Neural progenitor cell (in vitro differentiated cells): ENCODE data around the gene COG4. TPM values are rescaled to one million over a fixed set of nuclear protein-coding genes. Genes with fewer than 3 reads are reported as not detected.
"Not testable (repeated sequence)": the region's sequence is repeated elsewhere in the genome, so short reads cannot be mapped to it uniquely, and the experiment has no call there.

ENCODE experiments used
- DNase-seq: peaks from one replicate; pipeline ENCODE4 v3.0.0-alpha.2; 2016; ENCODE audit warnings: low spot score
- H2AFZ ChIP-seq: fragments of 200-600 bp; sonication (generic); replicated peaks from 2 replicates; pipeline ENCODE4 v1.6.1; 2016; ENCODE audit warnings: antibody characterized with exemption
- H3F3A ChIP-seq: fragments of 200-600 bp; sonication (generic); 2 replicates; pipeline ENCODE4 v1.6.1; 2016; ENCODE audit warnings: antibody characterized with exemption, low read depth
- H3K27ac ChIP-seq: fragments of 200-600 bp; sonication (generic); 2 replicates; pipeline ENCODE4 v1.5.1; 2016; ENCODE audit warnings: mild to moderate bottlenecking
- H3K27me3 ChIP-seq: fragments of 200-600 bp; sonication (generic); 2 replicates; pipeline ENCODE4 v1.6.1; 2016; ENCODE audit warnings: mild to moderate bottlenecking, moderate library complexity
- H3K36me3 ChIP-seq: fragments of 200-600 bp; sonication (generic); 2 replicates; pipeline ENCODE4 v1.5.1; 2016
- H3K4me1 ChIP-seq: fragments of 200-600 bp; sonication (generic); 2 replicates; pipeline ENCODE4 v1.6.1; 2016; ENCODE audit warnings: mixed run types
- H3K4me2 ChIP-seq: fragments of 200-600 bp; sonication (generic); 2 replicates; pipeline ENCODE4 v1.6.1; 2016
- H3K4me3 ChIP-seq: fragments of 200-600 bp; sonication (generic); 2 replicates; pipeline ENCODE4 v1.5.1; 2016
- H3K79me2 ChIP-seq: fragments of 200-600 bp; sonication (generic); 2 replicates; pipeline ENCODE4 v1.6.1; 2016; ENCODE audit warnings: low read depth
- H3K9ac ChIP-seq: fragments of 200-600 bp; sonication (generic); 2 replicates; pipeline ENCODE4 v1.6.1; 2016
- H3K9me3 ChIP-seq: fragments of 200-600 bp; sonication (generic); 2 replicates; pipeline ENCODE4 v1.5.1; 2016; ENCODE audit warnings: low read depth
- H4K20me1 ChIP-seq: fragments of 200-600 bp; sonication (generic); 2 replicates; pipeline ENCODE4 v1.6.1; 2016; ENCODE audit warnings: low read depth
- H3K27ac Mint-ChIP-seq: 3 replicates; pipeline ENCODE4 v1.8.0; 2021; ENCODE audit warnings: mixed read lengths
- H3K27me3 Mint-ChIP-seq: 2 replicates; pipeline ENCODE4 v1.8.0; 2022; ENCODE audit warnings: low read depth, mild to moderate bottlenecking, inconsistent platforms, moderate library complexity, mixed read lengths; ENCODE audit not compliant: insufficient read depth
- H3K36me3 Mint-ChIP-seq: 3 replicates; pipeline ENCODE4 v1.8.0; 2021; ENCODE audit warnings: mixed read lengths
- H3K4me1 Mint-ChIP-seq: 3 replicates; pipeline ENCODE4 v1.8.0; 2021; ENCODE audit warnings: mixed read lengths
- H3K4me3 Mint-ChIP-seq: 3 replicates; pipeline ENCODE4 v1.8.0; 2021; ENCODE audit warnings: mild to moderate bottlenecking, moderate library complexity, mixed read lengths
- H3K9me3 Mint-ChIP-seq: 3 replicates; pipeline ENCODE4 v1.8.0; 2020; ENCODE audit warnings: mixed read lengths
- CTCF ChIP-seq: fragments of 200-600 bp; sonication (generic); IDR thresholded peaks from 2 replicates; pipeline ENCODE4 v1.5.1; 2017; ENCODE audit warnings: antibody characterized with exemption, mild to moderate bottlenecking
- EZH2 ChIP-seq: fragments of 200-600 bp; sonication (generic); IDR thresholded peaks from 2 replicates; pipeline ENCODE4 v1.6.1; 2017; ENCODE audit warnings: antibody characterized with exemption, mild to moderate bottlenecking, moderate library complexity
- EZH2phosphoT487 ChIP-seq: fragments of 200-600 bp; sonication (generic); IDR thresholded peaks from 2 replicates; pipeline ENCODE4 v1.6.1; 2017; ENCODE audit warnings: antibody characterized with exemption
- total RNA-seq: library from RNA; depleted of rRNA; stranded (reverse); fragments of >200 nt; gene quantifications from 2 replicates; pipeline ENCODE4 v1.2.3, GENCODE V29; 2015; ENCODE audit warnings: low replicate concordance

COG4 gene
- total RNA-seq, 1 donor from 2014 or later, result 62.4 TPM

GRCh38 chr16:70534971-70535370 is 11.6 kb upstream of the COG4 start:
- Mint-ChIP-seq H3K4me1 (no peaks in the 10 kb centered on the region), H3K27ac (no peak overlapping the region), H3K27me3 (peaks cover 2% of the 10 kb centered on the region), H3K9me3 (no peaks in the 10 kb centered on the region), H3K4me3 (no peak overlapping the region), H3K36me3 (peaks cover 46% of the 10 kb centered on the region)
- Histone ChIP-seq H3K79me2 (peaks cover 99% of the 10 kb centered on the region), H3K27me3 (no peaks in the 10 kb centered on the region), H3K4me1 (no peaks in the 10 kb centered on the region), H3K9me3 (no peaks in the 10 kb centered on the region), H2AFZ (no peak overlapping the region), H3K36me3 (peaks cover 66% of the 10 kb centered on the region), H3K4me3 (no peak overlapping the region), H4K20me1 (peaks cover 88% of the 10 kb centered on the region), H3K4me2 (no peak overlapping the region), H3K27ac (no peak overlapping the region), H3K9ac (no peak overlapping the region), H3F3A (peaks cover 46% of the 10 kb centered on the region)
- no peak for DNase-seq
- TF ChIP-seq EZH2phosphoT487, result no peak
- no peak for TF ChIP-seq CTCF
- no peak for TF ChIP-seq EZH2

- Histone ChIP-seq H4K20me1 (peaks cover 93% of the 10 kb centered on the region), H3K79me2 (peaks cover 99% of the 10 kb centered on the region)
Observed at GRCh38 chr16:70529954-70530353, 6.6 kb upstream of the COG4 start.

GRCh38 chr16:70529051-70529777 is 5.9 kb upstream of the COG4 start:
- Histone ChIP-seq H3K79me2 (peaks cover 99% of the 10 kb centered on the region), H3K4me3 (no peak overlapping the region), H3K4me1 (peaks cover 22% of the 10 kb centered on the region), H2AFZ (no peak overlapping the region), H3K36me3 (peaks cover 56% of the 10 kb centered on the region), H3K9me3 (no peaks in the 10 kb centered on the region), H3K9ac (no peak overlapping the region), H3K4me2 (peak overlapping the region; percentile 8), H3K27me3 (no peaks in the 10 kb centered on the region), H3F3A (peaks cover 55% of the 10 kb centered on the region), H4K20me1 (peaks cover 89% of the 10 kb centered on the region), H3K27ac (no peak overlapping the region)
- H3K4me1 Mint-ChIP-seq, result peaks cover 28% of the 10 kb centered on the region
- TF ChIP-seq EZH2phosphoT487, result no peak
- TF ChIP-seq CTCF, result peak; percentile 60
- TF ChIP-seq EZH2, result no peak
- H3K27me3 Mint-ChIP-seq, result peaks cover 2% of the 10 kb centered on the region
- H3K9me3 Mint-ChIP-seq, result no peaks in the 10 kb centered on the region
- no peak for DNase-seq
- peaks cover 42% of the 10 kb centered on the region for H3K36me3 Mint-ChIP-seq
- H3K27ac Mint-ChIP-seq, result no peak overlapping the region
- no peak overlapping the region for H3K4me3 Mint-ChIP-seq

More at GRCh38 chr16:70529954-70530353, 6.6 kb upstream of the COG4 start:
- H3K4me2 ChIP-seq, H3K27ac Mint-ChIP-seq, DNase-seq, H3K27ac ChIP-seq, H3K4me3 Mint-ChIP-seq, H3K27me3 Mint-ChIP-seq, H3K9ac ChIP-seq, H3K9me3 Mint-ChIP-seq, H3K4me3 ChIP-seq, H3K9me3 ChIP-seq, H3K27me3 ChIP-seq, H2AFZ ChIP-seq: not testable (repeated sequence)
- H3K36me3 ChIP-seq, result peaks cover 61% of the 10 kb centered on the region
- H3K4me1 Mint-ChIP-seq, result peaks cover 26% of the 10 kb centered on the region
- H3K36me3 Mint-ChIP-seq, result peaks cover 46% of the 10 kb centered on the region
- H3F3A ChIP-seq, result peaks cover 60% of the 10 kb centered on the region
- H3K4me1 ChIP-seq, result peaks cover 21% of the 10 kb centered on the region

- Histone ChIP-seq H3K27ac (no peak overlapping the region), H3K4me1 (peaks cover 25% of the 10 kb centered on the region), H3K79me2 (peaks cover 96% of the 10 kb centered on the region), H2AFZ (no peak overlapping the region), H3K9ac (peak overlapping the region; percentile 64), H3K27me3 (no peaks in the 10 kb centered on the region), H4K20me1 (peaks cover 74% of the 10 kb centered on the region), H3K4me3 (peak overlapping the region; percentile 87), H3K36me3 (peaks cover 39% of the 10 kb centered on the region), H3K9me3 (no peaks in the 10 kb centered on the region), H3F3A (peaks cover 48% of the 10 kb centered on the region), H3K4me2 (peak overlapping the region; percentile 98)
- peak overlapping the region; percentile 75 for H3K4me3 Mint-ChIP-seq
- no peak for DNase-seq
- peaks cover 2% of the 10 kb centered on the region for H3K27me3 Mint-ChIP-seq
- TF ChIP-seq EZH2phosphoT487 (no peak), EZH2 (no peak), CTCF (no peak)
- no peak overlapping the region for H3K27ac Mint-ChIP-seq
- peaks cover 32% of the 10 kb centered on the region for H3K4me1 Mint-ChIP-seq
- peaks cover 35% of the 10 kb centered on the region for H3K36me3 Mint-ChIP-seq
- H3K9me3 Mint-ChIP-seq, result no peaks in the 10 kb centered on the region
Observed at GRCh38 chr16:70527315-70527996, 4.1 kb upstream of the COG4 start.
